SJCRH30 (cell line): ENCODE results near the gene BACH2. TPM values are rescaled to one million over a fixed set of nuclear protein-coding genes. Genes with fewer than 3 reads are reported as not detected.
A peak's percentile ranks its signal among the peaks of the same experiment; 100 is the strongest.

ENCODE experiments used
- DNase-seq, 2 experiments: peaks; one replicate each; pipeline ENCODE4 v3.0.0-alpha.2; 2015 to 2020
- H3K27ac ChIP-seq: fragments of 250-450 bp; sonication (Bioruptor Pico); 2 replicates; pipeline ENCODE4 v1.5.1; 2020; ENCODE audit warnings: mild to moderate bottlenecking, moderate library complexity
- H3K27me3 ChIP-seq: fragments of 250-450 bp; sonication (Bioruptor Pico); 2 replicates; pipeline ENCODE4 v1.5.1; 2020; ENCODE audit warnings: mild to moderate bottlenecking, moderate library complexity
- H3K36me3 ChIP-seq: fragments of 250-450 bp; sonication (Bioruptor Pico); 2 replicates; pipeline ENCODE4 v1.5.1; 2020; ENCODE audit warnings: mild to moderate bottlenecking, moderate library complexity
- H3K4me1 ChIP-seq: fragments of 250-450 bp; sonication (Bioruptor Pico); 2 replicates; pipeline ENCODE4 v1.5.1; 2020; ENCODE audit warnings: mild to moderate bottlenecking, moderate library complexity
- H3K4me3 ChIP-seq: fragments of 250-450 bp; sonication (Bioruptor Pico); 2 replicates; pipeline ENCODE4 v1.5.1; 2020; ENCODE audit warnings: mild to moderate bottlenecking, moderate library complexity
- H3K9me3 ChIP-seq: fragments of 250-450 bp; sonication (Bioruptor Pico); replicated peaks from 2 replicates; pipeline ENCODE4 v1.5.1; 2020; ENCODE audit warnings: mild to moderate bottlenecking, moderate library complexity
- total RNA-seq: library from RNA; depleted of rRNA; stranded (reverse); fragments of >200 nt; shearing (Covaris generic); gene quantifications from 2 replicates; pipeline ENCODE4 v1.2.3, GENCODE V29; 2014

The BACH2 gene
- total RNA-seq, 1 experiment from 2014 or later, result 4.1 TPM

DNA sequence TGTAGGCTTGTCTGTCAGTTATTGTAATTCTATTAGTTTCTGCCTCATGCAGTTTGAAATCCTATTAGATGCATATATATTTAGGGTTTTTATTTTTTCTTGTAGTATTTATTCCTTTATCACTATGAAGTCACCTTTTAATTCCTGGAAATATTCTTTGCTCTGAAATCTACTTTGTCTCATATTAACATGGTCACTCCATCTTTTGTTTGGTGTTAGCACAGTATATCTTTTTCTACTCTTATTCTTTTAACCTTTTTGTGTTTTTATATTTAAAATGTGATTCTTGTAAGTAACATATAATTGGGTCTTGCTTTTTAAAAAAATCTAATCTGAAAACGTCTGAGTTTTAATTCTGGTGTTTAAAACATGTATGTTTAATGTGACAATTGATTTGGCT lies 280.8 kb downstream of the BACH2 start:
- Histone ChIP-seq H3K27me3 (no peaks in the 10 kb centered on the region), H3K4me3 (no peak overlapping the region), H3K4me1 (no peaks in the 10 kb centered on the region), H3K27ac (no peak overlapping the region), H3K36me3 (no peaks in the 10 kb centered on the region), H3K9me3 (no peaks in the 10 kb centered on the region)
- DNase-seq, result no peak

- DNase-seq, result no peak
- no peaks in the 10 kb centered on the region for H3K9me3 ChIP-seq
- H3K4me1 ChIP-seq, result no peaks in the 10 kb centered on the region
- no peaks in the 10 kb centered on the region for H3K27me3 ChIP-seq
- H3K36me3 ChIP-seq, result no peaks in the 10 kb centered on the region
- no peak overlapping the region for H3K27ac ChIP-seq
- H3K4me3 ChIP-seq, result no peak overlapping the region
Observed at GRCh38 chr6:90008908-90009501, 287.6 kb downstream of the BACH2 start.

DNA sequence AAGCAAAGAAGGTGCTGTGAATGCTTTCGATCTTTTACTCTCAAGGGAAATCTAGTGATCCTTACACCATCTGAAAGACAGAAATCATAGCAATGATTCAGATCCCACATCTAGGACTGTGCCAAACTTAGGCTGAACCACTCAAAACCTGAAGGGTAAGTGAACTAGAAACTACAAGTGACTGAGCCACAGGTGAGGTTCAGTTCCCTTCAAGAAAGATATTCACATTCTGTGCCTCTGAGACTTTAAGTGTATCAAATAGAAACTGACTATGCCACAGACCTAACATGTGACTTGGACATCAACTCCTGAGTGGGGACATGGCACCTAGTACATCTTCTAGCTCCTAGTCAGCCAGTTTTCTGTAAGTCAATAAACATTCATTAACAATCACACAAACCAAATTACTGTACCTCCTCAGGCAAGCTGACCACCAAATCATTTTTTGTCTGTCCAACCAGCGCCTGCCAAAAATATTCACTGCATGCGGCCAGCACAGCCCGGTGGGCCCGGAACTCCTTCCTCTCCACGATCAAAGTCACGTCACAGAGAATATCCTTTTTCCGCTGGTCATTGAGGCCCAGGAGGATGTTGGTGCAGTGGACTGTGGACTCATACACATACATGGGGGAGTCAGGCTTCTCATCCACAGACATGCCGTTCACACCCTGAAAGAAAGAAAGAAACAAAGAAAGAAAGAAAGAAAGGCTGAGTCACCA lies 288.3 kb downstream of the BACH2 start:
- Histone ChIP-seq H3K4me3 (no peak overlapping the region), H3K27ac (no peak overlapping the region), H3K4me1 (no peaks in the 10 kb centered on the region), H3K27me3 (no peaks in the 10 kb centered on the region), H3K9me3 (no peaks in the 10 kb centered on the region), H3K36me3 (no peaks in the 10 kb centered on the region)
- no peak for DNase-seq

DNA sequence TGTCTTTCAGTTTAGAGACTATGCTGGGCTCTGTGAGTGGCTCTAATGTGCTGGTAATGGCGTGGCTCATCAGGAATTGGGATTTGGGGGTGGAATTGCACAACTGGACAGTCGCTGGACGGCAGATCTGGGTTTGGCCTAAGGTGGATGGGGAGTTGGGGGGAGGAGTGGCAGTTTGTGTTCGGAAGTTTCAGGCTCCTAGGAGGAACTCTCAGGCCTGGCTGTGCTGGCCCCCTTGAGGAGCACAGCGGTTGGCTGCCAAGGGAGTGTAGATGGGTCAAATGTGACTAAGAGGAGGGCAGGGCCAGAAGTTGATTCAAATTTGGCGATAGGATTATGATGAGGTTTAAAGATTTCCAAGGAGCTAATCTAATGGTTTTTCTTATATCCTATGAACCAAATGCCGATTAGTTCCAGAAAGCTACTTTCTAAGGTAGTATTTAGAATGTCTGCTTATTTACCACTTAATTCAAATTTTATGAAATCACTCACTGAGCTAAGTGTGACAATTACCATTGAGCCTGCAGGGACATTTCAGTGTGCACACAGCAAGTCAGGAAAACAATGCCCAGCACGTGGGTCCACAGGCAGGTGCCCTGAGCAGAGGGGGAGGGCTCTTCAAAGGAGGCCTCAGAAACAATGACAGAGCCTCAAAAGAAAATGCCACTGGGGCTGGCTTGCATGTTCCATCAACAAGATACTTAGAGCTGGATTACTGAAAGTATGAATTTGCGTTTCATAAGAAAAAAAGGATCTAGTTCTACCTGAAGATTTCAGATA lies 291.4 kb downstream of the BACH2 start:
- peaks cover 1% of the 10 kb centered on the region for H3K4me1 ChIP-seq
- no peak for DNase-seq
- H3K4me3 ChIP-seq, result no peak overlapping the region
- H3K9me3 ChIP-seq, result no peaks in the 10 kb centered on the region
- H3K27ac ChIP-seq, result no peak overlapping the region
- H3K27me3 ChIP-seq, result no peaks in the 10 kb centered on the region
- H3K36me3 ChIP-seq, result no peaks in the 10 kb centered on the region

GRCh38 chr6:90004511-90004910 lies 292.1 kb downstream of the BACH2 start:
- Histone ChIP-seq H3K4me1 (peaks cover 9% of the 10 kb centered on the region), H3K9me3 (no peaks in the 10 kb centered on the region), H3K4me3 (no peak overlapping the region), H3K27me3 (no peaks in the 10 kb centered on the region), H3K36me3 (no peaks in the 10 kb centered on the region), H3K27ac (no peak overlapping the region)
- no peak for DNase-seq

- Histone ChIP-seq H3K36me3 (no peaks in the 10 kb centered on the region), H3K9me3 (no peaks in the 10 kb centered on the region), H3K4me3 (no peak overlapping the region), H3K27me3 (no peaks in the 10 kb centered on the region), H3K27ac (no peak overlapping the region), H3K4me1 (peaks cover 13% of the 10 kb centered on the region)
- DNase-seq, result no peak
Observed at GRCh38 chr6:90003941-90004340, 292.7 kb downstream of the BACH2 start.

- peaks cover 20% of the 10 kb centered on the region for H3K4me1 ChIP-seq
- H3K27ac ChIP-seq, result no peak overlapping the region
- no peaks in the 10 kb centered on the region for H3K9me3 ChIP-seq
- no peaks in the 10 kb centered on the region for H3K36me3 ChIP-seq
- H3K4me3 ChIP-seq, result no peak overlapping the region
- no peak for DNase-seq
- no peaks in the 10 kb centered on the region for H3K27me3 ChIP-seq
Observed at GRCh38 chr6:90003069-90003795, 293.4 kb downstream of the BACH2 start.

GRCh38 chr6:90000864-90001731 lies 295.5 kb downstream of the BACH2 start:
- H3K27ac ChIP-seq, result no peak overlapping the region
- H3K27me3 ChIP-seq, result no peaks in the 10 kb centered on the region
- H3K36me3 ChIP-seq, result no peaks in the 10 kb centered on the region
- H3K9me3 ChIP-seq, result no peaks in the 10 kb centered on the region
- H3K4me3 ChIP-seq, result no peak overlapping the region
- H3K4me1 ChIP-seq, result peaks cover 34% of the 10 kb centered on the region
- peak in 1 of 2 experiments; percentile 25 for DNase-seq

DNA sequence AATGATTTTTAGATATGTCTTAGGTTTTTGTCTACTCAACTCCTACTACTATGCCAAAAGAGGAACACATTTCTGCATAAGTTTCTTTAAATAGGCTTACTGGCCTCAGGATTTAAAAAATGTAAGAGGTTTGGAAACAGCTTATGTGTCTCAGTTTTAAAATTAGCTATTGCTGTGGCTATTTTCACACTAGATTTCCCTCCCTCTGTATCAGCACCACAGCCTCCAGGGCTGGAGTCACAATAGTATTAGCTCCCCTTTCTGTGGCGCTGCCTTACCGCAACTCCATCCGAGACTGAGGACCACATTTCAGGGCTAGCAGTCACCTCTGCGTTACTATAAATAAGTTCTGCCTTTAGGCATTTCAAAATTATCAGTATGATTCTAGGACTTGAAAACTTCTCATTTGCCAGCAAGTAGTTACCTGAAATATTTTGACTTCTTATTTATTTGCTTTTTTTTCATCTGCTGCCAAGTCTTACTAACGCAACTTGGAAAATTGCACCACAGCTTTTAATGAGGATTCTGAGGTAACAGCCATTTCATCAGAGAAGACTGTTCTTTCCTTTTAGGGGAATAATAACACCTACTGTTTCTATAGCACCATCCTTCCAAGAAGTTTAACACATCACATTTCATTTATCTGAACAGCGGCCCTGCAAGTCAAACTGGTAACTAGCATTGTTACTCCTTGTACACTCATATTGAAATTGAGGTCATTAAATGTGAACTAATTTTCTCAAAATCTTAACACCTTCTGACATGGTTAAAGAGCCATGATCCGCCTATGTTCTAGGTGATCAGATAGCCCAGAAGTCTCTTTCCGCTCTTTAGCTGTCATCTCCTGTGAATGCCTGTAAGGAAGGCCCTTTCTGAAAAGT lies 296.5 kb downstream of the BACH2 start:
- peak overlapping the region; percentile 71; the same call in 1 of the 2 replicates for H3K27ac ChIP-seq
- no peaks in the 10 kb centered on the region for H3K9me3 ChIP-seq
- H3K4me1 ChIP-seq, result peaks cover 34% of the 10 kb centered on the region
- no peak overlapping the region for H3K4me3 ChIP-seq
- peak; percentile 25 to 36 for DNase-seq
- H3K36me3 ChIP-seq, result no peaks in the 10 kb centered on the region
- no peaks in the 10 kb centered on the region for H3K27me3 ChIP-seq

GRCh38 chr6:89999154-89999553 lies 297.5 kb downstream of the BACH2 start:
- Histone ChIP-seq H3K4me3 (no peak overlapping the region), H3K27me3 (no peaks in the 10 kb centered on the region), H3K4me1 (peaks cover 34% of the 10 kb centered on the region), H3K27ac (peak overlapping the region; percentile 71), H3K36me3 (no peaks in the 10 kb centered on the region), H3K9me3 (no peaks in the 10 kb centered on the region)
- peak; percentile 88 to 92 for DNase-seq

DNA sequence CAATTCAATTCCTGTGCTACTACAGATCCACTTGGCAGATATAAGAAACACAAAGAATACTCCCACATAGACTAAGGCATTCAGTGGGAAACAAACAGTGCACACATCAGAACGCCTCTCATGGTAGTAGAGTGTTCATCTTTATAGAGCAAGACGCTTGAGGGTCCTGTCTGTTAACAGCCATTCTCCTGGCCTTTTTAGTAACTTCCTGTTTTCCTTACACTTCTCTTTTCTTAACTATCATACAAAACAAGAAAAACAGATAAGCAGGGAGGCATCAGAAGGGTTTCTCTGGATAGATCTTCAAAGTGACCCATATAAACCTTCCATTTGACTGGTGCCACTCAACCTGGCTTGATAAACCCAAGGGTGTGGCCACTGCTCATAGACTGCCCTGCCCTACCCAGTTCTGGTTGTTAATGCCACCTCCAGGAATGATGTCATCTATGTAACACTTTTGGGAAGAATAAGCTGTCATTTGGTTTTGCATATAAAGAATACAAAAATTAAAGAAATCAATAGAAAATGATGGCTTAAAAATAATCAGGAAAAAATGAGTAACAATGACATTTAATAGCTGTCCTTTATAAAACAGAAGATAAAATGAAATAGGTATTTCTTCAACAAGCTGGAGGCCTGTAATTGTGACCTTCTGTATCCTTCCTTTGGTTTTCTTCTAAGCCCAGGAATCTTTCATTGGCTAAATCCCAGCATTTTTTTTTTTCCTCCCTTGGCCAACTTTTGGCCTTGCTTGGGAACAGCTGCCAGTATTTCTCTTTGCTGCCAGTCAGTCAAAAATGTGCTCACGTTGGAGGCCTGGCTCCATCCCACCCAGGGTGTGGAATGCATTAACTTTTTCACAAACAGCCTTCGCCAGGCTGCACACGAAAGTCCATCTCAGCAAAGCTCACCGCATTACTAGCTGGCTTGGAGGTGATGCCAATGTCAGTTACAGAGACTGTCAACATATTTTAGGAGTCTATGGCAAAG lies 298.9 kb downstream of the BACH2 start:
- Histone ChIP-seq H3K36me3 (no peaks in the 10 kb centered on the region), H3K4me3 (no peak overlapping the region), H3K27ac (peak overlapping the region; percentile 71), H3K4me1 (peaks cover 34% of the 10 kb centered on the region), H3K9me3 (no peaks in the 10 kb centered on the region), H3K27me3 (no peaks in the 10 kb centered on the region)
- peak; percentile 93 to 95 for DNase-seq

DNA sequence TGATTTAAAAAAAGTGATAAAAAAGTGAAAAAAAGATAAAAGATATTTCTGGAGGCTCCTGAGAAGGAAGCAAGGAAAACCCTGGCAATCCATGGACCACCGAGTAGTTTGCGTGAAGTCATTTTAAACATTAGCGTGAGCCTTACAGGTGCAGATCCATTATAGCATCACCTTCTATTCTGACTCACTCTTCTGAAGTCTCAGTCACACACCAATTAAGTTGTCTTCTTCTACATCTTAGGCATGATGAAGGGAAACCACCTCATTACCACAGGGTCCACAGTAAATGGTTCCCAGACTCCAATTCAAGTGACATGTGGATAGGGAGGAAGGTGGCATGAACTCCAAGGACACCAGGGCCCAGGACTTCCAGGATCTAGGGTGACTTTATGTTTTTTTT lies 303.2 kb downstream of the BACH2 start:
- Histone ChIP-seq H3K27ac (no peak overlapping the region), H3K4me3 (no peak overlapping the region), H3K4me1 (peaks cover 15% of the 10 kb centered on the region), H3K36me3 (no peaks in the 10 kb centered on the region), H3K9me3 (no peaks in the 10 kb centered on the region), H3K27me3 (no peaks in the 10 kb centered on the region)
- DNase-seq, result no peak
